Neural progenitor cell (in vitro differentiated cells): ENCODE data around the gene JPH2.

Source experiments
- CTCF ChIP-seq: fragments of 200-600 bp; sonication (generic); IDR thresholded peaks from 2 replicates; pipeline ENCODE4 v1.5.1; 2017; ENCODE audit warnings: antibody characterized with exemption, mild to moderate bottlenecking
- EZH2 ChIP-seq: fragments of 200-600 bp; sonication (generic); IDR thresholded peaks from 2 replicates; pipeline ENCODE4 v1.6.1; 2017; ENCODE audit warnings: antibody characterized with exemption, mild to moderate bottlenecking, moderate library complexity

GRCh38 chr20:44135417-44136204, 51.4 kb downstream of the JPH2 start:
- TF ChIP-seq CTCF (no peak), EZH2 (no peak)
